Spleen (tissue), 11 donors: Measurements from ENCODE around the gene ZDHHC14. TPM values are rescaled to one million over a fixed set of nuclear protein-coding genes. Genes with fewer than 3 reads are reported as not detected.

Experiments
- DNase-seq: peaks from one replicate; pipeline ENCODE4 v3.0.0-alpha.2; 2020
- H3K27ac ChIP-seq, 8 donors: fragments of 200-600 bp; sonication (generic) in 7 of 8; 1 replicate in 4 of 8; 2 replicates in 4 of 8; pipeline versions ENCODE4 v1.5.0 to v1.8.0; 2016 to 2021; ENCODE audit warnings: inconsistent platforms in 4 of 8, mild to moderate bottlenecking in 4 of 8, moderate library complexity in 1 of 8
- H3K27me3 ChIP-seq, 7 donors: fragments of 200-600 bp; sonication (generic) in 6 of 7; replicated peaks in 1 of 7; 1 replicate in 4 of 7; 2 replicates in 3 of 7; pipeline versions ENCODE4 v1.5.0 to v1.8.0; 2016 to 2021; ENCODE audit warnings: inconsistent platforms in 3 of 7, mild to moderate bottlenecking in 1 of 7
- H3K36me3 ChIP-seq, 6 donors: fragments of 200-600 bp; sonication (generic) in 5 of 6; 1 replicate in 4 of 6; 2 replicates in 2 of 6; pipeline versions ENCODE4 v1.5.0 to v1.8.0; 2016 to 2021; ENCODE audit warnings: inconsistent platforms in 2 of 6
- H3K4me1 ChIP-seq, 6 donors: fragments of 200-600 bp; sonication (generic) in 5 of 6; 1 replicate in 3 of 6; 2 replicates in 3 of 6; pipeline versions ENCODE4 v1.5.0 to v1.8.0; 2016 to 2021; ENCODE audit warnings: inconsistent platforms in 3 of 6
- H3K4me3 ChIP-seq, 8 donors: fragments of 200-600 bp; sonication (generic) in 7 of 8; 1 replicate in 4 of 8; 2 replicates in 4 of 8; pipeline versions ENCODE4 v1.5.0 to v1.8.0; 2016 to 2021; ENCODE audit warnings: inconsistent platforms in 4 of 8, mild to moderate bottlenecking in 4 of 8, moderate library complexity in 2 of 8
- H3K9me3 ChIP-seq, 8 donors: fragments of 200-600 bp; sonication (generic) in 7 of 8; 1 replicate in 4 of 8; 2 replicates in 4 of 8; pipeline versions ENCODE4 v1.5.0 to v1.8.0; 2016 to 2021; ENCODE audit warnings: inconsistent platforms in 4 of 8
- POLR2A ChIP-seq, 3 donors: fragments of 450-650 bp; IDR thresholded peaks; one replicate each; pipeline ENCODE4 v1.5.1; 2017; ENCODE audit warnings: antibody characterized with exemption in 3 of 3, mild to moderate bottlenecking in 1 of 3
- POLR2AphosphoS5 ChIP-seq, 3 donors: sonication (generic); formaldehyde crosslinking; IDR thresholded peaks; one replicate each; pipeline ENCODE4 v1.5.1; 2017; ENCODE audit warnings: antibody characterized with exemption in 3 of 3
- WGBS, 5 donors: extraction: QIAGEN DNeasy Blood & Tissue Kit in 3 of 5; methylation state at CpG; one replicate each; pipeline versions ENCODE4 v1.1.5 to v1.1.7; 2013 to 2018; 5-methylcytosine and 5-hydroxymethylcytosine counted together
- intact Hi-C: fragments of 100-400 bp; cut with DNase I; formaldehyde crosslinking; loops from one replicate; pipeline ENCODE4 v1.15.0; 2023; ENCODE audit warnings: low total_unique reads
- polyA plus RNA-seq, 3 donors: library from polyadenylated mRNA; stranded (reverse); fragments of 200-250 nt; gene quantifications; one replicate each; pipeline ENCODE4 v1.2.1, GENCODE V29; 2013
- total RNA-seq, 7 donors: library from RNA; depleted of rRNA in 3 of 7; stranded (reverse); fragments of >200 nt in 3 of 7; fragmentation: NEBNext Ultra II Directional in 4 of 7; extraction: Animal tissue kit (Norgen Biotek cat#: 25700) in 4 of 7; gene quantifications; one replicate each; pipeline versions ENCODE4 v1.1.0 to v1.2.1, GENCODE V29; 2016 to 2021
- TF ChIP-seq, protein P1 (sequence below), 11 experiments: fragments of 200-600 bp in 7 of 11; fragments of 450-650 bp in 4 of 11; sonication (generic) in 4 of 11; IDR thresholded peaks in 8 of 11; conservative IDR thresholded peaks in 3 of 11; 1 replicate in 7 of 11; 2 replicates in 4 of 11; pipeline versions ENCODE4 v1.4.0 to v1.8.0; 2016 to 2021; ENCODE audit warnings: antibody characterized with exemption in 11 of 11, inconsistent platforms in 4 of 11, mild to moderate bottlenecking in 1 of 11
- donor health status: healthy with polysubstance abuse.
- donor health status: DM: no; HTN: no; CAD: no; lungs with moderate emphysema.
- donor health status: DM: no; HTN: no; CAD: no.
- donor health status: Bipolar disorder and iron deficiency.
- donor health status: healthy.
- donor health status: DM: no; HTN: no; CAD: no.
- donor health status: DM: yes; HTN: yes; CAD: no.

Gene ZDHHC14
- total and polyA plus RNA-seq, 10 donors: 7.8 to 18.2 (median 11.7) TPM

GRCh38 chr6:157630463-157631080 is 249.6 kb downstream of the ZDHHC14 start:
- Histone ChIP-seq H3K9me3 (no peaks in the 10 kb centered on the region), H3K4me1 (peaks cover 0 to 17% (median 2%) of the 10 kb centered on the region in 6 donors), H3K4me3 (no peak overlapping the region), H3K36me3 (peaks cover 0 to 27% (median 2%) of the 10 kb centered on the region in 6 donors), H3K27me3 (no peaks in the 10 kb centered on the region), H3K27ac (no peak overlapping the region)
- TF ChIP-seq, protein P1, sequence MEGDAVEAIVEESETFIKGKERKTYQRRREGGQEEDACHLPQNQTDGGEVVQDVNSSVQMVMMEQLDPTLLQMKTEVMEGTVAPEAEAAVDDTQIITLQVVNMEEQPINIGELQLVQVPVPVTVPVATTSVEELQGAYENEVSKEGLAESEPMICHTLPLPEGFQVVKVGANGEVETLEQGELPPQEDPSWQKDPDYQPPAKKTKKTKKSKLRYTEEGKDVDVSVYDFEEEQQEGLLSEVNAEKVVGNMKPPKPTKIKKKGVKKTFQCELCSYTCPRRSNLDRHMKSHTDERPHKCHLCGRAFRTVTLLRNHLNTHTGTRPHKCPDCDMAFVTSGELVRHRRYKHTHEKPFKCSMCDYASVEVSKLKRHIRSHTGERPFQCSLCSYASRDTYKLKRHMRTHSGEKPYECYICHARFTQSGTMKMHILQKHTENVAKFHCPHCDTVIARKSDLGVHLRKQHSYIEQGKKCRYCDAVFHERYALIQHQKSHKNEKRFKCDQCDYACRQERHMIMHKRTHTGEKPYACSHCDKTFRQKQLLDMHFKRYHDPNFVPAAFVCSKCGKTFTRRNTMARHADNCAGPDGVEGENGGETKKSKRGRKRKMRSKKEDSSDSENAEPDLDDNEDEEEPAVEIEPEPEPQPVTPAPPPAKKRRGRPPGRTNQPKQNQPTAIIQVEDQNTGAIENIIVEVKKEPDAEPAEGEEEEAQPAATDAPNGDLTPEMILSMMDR (IDR thresholded peaks at IDR 0.05 in 8 of 11, conservative IDR thresholded peaks at IDR 0.05 in 3 of 11): no peak
- no peak for TF ChIP-seq POLR2AphosphoS5 (IDR thresholded peaks at IDR 0.05)
- no peak for TF ChIP-seq POLR2A (IDR thresholded peaks at IDR 0.05)
- no peak for DNase-seq
- intact Hi-C loops: no loop called here
- 90 to 95% (median 93%) methylated on average over 4 to 5 of the region's 5 CpGs for WGBS, 5 donors

DNA sequence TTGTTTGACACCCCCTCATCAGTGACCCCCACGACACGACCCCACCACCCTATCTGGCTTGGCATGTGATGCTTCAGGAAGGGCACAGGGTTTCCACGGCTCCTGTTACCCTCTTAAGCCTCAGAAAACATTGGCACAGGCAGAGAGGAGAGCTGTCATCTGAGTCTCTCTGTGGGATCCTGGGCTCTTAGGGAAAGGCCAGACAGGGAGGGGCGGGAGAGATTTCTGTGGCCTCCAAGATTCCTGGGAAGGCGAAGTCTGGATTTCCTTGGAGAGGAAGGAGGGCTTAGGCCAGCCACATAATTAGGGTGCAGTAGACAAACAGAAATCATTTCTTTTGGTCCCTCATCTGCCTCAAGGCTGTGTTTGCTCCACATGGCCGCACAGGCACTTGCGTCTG is 250.4 kb downstream of the ZDHHC14 start:
- 74 to 91% (median 89%) methylated on average over 7 of the region's 7 CpGs for WGBS, 5 donors
- H3K4me1 ChIP-seq: peaks cover 0 to 21% (median 2%) of the 10 kb centered on the region in 6 donors
- no peak overlapping the region for H3K27ac ChIP-seq
- H3K36me3 ChIP-seq: peaks cover 0 to 34% (median 2%) of the 10 kb centered on the region in 6 donors
- H3K4me3 ChIP-seq: no peak overlapping the region
- no peak for DNase-seq
- H3K9me3 ChIP-seq: no peaks in the 10 kb centered on the region
- no peaks in the 10 kb centered on the region for H3K27me3 ChIP-seq
- TF ChIP-seq, protein P1 (IDR thresholded peaks at IDR 0.05 in 8 of 11, conservative IDR thresholded peaks at IDR 0.05 in 3 of 11): no peak
- TF ChIP-seq POLR2A (IDR thresholded peaks at IDR 0.05) (no peak), POLR2AphosphoS5 (IDR thresholded peaks at IDR 0.05) (no peak)
- intact Hi-C loops: no loop called here

DNA sequence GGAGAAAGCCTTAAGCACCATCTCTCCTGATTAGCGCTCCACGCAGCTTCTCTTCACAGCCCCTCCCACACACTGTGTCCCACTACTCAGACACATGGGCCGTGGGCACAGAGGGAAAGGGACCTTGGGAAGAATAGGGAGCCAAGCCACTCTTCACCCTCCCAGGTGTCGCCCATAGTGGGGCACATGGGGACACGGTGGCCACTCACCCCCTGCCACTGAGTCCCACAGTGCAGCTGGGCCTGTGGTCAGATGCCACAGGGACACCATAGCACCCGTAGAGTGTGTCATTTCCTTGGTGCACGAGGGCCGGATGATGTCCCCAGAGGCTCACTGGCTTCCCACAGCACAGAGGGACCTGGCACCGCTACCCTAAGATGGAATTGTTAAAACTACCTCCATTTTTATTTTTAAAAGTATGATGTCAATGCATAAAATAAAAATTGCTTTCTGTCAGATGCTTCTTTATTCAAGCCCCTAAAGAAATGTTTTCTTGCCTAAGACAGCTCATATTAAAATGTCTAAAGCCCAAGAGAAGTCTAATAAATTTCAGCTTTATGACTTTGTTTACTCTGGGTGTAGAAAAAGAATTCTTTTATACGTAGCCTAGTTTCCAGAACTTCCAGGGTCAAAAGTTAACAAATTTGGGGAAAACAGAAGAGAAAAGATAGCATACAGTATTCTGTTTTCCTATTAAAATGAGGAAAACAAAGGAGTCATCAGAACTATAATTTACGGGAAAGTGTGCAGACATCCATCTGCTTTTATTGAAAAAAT is 251.0 kb downstream of the ZDHHC14 start:
- Histone ChIP-seq H3K36me3 (peaks cover 0 to 38% (median 2%) of the 10 kb centered on the region in 6 donors), H3K4me3 (no peak overlapping the region), H3K27me3 (no peaks in the 10 kb centered on the region), H3K9me3 (no peaks in the 10 kb centered on the region), H3K27ac (no peak overlapping the region), H3K4me1 (peaks cover 0 to 21% (median 2%) of the 10 kb centered on the region in 6 donors)
- TF ChIP-seq POLR2AphosphoS5 (IDR thresholded peaks at IDR 0.05) (no peak), POLR2A (IDR thresholded peaks at IDR 0.05) (no peak)
- TF ChIP-seq, protein P1 (IDR thresholded peaks at IDR 0.05 in 8 of 11, conservative IDR thresholded peaks at IDR 0.05 in 3 of 11): no peak
- WGBS, 5 donors: 71 to 92% (median 81%) methylated on average over 8 to 11 of the region's 11 CpGs
- intact Hi-C loops: no loop called here
- DNase-seq: no peak

GRCh38 chr6:157632821-157633220 is 251.8 kb downstream of the ZDHHC14 start:
- no peak for DNase-seq
- Histone ChIP-seq H3K36me3 (peaks cover 0 to 38% (median 2%) of the 10 kb centered on the region in 6 donors), H3K27ac (no peak overlapping the region), H3K27me3 (no peaks in the 10 kb centered on the region), H3K9me3 (no peaks in the 10 kb centered on the region), H3K4me3 (no peak overlapping the region), H3K4me1 (peaks cover 0 to 21% (median 2%) of the 10 kb centered on the region in 6 donors)
- TF ChIP-seq, protein P1 (IDR thresholded peaks at IDR 0.05 in 8 of 11, conservative IDR thresholded peaks at IDR 0.05 in 3 of 11): no peak
- TF ChIP-seq POLR2A (IDR thresholded peaks at IDR 0.05) (no peak), POLR2AphosphoS5 (IDR thresholded peaks at IDR 0.05) (no peak)
- intact Hi-C loops: no loop called here
- WGBS, 5 donors: 76 to 87% (median 83%) methylated on average over 5 of the region's 5 CpGs
